Retina (tissue), 1 donor: ENCODE data around the gene MYO1D.
"Not testable (repeated sequence)": the region's sequence is repeated elsewhere in the genome, so short reads cannot be mapped to it uniquely, and the experiment has no call there.

ENCODE experiments used
- DNase-seq: peaks from one replicate; pipeline ENCODE4 v3.0.0-alpha.2; 2016

The MYO1D gene

DNA sequence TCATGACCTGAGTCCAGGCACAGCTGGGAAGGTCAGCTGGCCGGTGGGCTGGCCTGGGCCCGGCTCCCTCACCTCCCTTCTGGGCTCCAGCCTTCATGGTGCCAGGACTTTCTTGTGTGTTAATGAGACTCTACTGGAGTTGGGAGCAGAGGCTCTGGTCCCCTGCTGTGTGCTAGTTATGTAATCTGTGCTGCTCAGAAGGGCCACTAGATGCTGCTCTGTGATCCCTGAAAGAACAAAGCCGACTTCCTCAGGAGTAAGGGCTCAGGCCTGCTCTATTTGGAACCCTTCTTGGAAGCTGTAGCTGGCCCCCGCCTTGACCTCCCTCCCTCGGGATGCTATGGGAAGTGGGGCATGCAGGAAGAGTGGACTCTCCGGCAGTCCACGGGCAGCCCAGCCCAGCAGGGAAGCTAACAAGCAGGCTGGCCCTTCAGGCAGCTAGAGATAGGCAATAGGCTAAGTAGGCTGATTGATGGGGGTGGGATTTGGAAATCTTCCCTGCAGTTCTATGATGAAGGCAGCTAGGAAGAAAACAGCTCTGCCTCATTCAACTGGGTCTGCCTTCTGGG is 393.4 kb downstream of the MYO1D start:
- peak; percentile 94 for DNase-seq

DNA sequence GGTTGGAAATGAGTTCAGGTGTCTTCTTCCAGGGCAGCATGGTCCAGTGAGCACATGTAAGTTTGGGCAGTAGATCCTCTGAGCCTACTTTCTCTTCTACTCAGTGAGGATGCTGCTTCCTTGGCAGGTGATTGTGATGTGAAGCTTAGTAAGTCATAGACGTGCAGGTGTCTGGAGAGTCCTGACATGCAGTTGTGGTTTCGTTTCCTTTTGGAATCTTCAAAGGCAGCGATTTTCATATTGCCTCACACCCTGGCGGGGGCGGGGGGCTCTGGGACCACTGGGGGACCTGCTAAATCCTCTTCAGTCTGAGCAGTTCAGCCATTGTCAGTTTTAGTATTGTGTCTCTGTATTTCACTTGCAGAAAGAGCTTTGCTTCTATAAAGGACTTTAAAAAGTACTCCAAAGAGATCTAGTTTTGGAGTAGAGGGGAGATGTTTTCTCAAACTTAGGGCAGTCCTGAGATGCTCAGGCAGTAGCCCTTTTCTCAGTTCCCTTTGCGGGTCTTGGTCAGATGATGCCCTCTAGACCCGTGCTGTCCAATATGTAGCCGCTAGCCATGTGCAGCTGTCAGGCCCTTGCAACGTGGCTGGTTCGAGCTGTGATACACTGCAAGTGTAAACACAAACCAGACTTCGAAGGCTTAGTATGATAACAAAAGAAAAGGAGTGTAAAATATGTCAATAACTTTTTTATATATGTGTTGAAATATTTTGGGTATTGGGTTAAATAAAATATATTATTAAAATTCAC is 394.2 kb downstream of the MYO1D start:
- no peak for DNase-seq

DNA sequence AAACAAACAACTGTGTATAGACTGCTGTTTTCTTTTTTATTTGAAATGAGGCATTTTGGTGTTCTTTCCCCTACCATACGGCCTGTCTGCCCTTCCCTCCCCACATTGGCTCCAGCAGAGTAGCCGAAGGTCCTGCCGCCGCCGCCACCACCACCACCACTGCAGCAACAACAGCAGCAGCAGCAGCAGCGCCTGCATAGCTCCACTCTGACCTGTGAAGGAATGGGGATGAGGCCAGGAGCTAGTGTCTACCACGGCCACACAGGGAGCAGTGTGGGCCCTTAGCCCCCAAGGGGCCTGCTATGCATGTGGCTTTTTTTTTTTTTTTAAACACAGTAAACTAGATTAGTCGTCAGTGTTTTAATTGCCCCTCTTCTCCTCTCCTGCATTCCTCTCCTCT is 395.7 kb downstream of the MYO1D start:
- DNase-seq = no peak

DNA sequence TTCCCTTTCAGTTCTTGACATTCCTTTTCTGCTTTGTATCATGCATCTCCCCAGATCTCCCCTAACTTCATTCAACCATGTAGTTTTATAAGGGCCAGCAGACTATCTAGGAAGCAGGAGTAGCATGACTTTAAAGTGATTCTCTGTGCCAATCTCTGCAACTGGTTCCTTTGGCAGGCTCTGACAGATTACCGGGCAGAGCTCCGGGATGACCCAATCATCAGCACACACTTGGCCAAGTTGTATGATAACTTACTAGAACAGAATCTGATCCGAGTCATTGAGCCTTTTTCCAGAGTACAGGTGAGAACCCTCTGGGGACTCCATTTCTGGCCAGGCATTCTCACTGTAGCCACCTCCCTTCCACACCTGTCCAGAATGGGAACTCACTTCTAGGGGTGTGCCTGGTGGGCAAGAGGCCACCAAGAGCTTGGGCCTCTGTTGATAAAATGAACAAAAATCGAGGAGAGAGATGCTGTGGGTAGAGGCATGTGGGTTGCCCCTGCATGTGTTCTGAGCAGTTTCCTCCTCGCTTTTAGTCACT is 397.8 kb downstream of the MYO1D start:
- no peak for DNase-seq

DNA sequence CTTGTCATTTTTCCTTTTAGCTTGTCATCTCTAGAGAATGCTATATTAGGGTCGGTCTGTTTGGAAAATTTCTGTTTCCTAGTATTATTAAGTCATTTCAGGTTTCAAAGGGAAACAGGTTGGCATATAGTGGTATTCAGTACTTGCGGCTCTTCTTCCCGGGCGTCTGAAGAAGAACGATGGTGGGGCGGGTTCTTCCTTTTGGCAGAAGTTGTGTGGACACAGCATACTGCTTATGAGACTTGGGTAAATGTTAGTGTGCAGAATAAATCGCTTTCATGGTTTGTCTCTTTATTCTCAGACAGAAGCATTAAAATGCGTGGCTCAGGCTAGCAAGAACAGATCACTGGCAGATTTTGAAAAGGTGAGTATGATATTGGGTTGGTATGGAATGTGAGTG is 399.7 kb downstream of the MYO1D start:
- DNase-seq = no peak

DNA sequence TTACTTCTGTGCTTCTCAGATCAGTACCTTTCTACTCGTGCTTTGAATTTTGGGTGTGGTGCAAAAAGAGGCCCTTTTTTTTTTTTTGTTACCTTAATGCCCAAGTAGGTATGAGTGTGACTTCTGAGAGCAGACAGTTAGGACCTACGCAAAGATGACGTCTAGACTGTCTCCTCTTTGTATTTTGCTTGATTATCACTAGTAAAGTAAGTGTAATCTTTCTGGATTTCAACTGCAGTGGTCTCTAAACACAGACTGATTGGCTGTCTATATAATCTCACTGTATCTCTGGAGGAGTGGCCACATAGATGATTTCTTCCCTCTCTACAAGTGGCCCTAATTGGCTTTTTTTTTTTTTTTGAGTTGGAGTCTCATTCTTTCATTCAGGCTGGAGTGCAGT is 401.7 kb downstream of the MYO1D start:
- no peak for DNase-seq

DNA sequence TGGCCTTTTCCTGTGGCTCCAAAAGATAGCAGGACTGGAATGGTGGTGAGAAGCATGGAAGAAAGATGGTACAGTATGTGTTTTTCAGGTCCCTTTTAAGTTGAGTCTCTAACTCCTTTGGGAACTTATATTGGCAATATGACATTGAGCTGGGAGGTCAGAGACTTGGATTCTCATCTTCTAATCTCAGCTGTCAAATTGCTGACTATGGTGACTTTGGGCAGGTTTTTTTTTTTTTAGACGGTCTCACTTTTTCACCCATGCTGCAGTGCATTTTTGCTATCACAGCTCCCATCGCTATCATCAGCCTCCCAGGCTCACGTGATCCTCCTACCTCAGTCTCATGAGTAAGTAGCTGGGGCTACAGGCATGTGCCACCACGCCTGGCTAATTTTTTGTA is 405.3 kb downstream of the MYO1D start:
- DNase-seq = no peak

DNA sequence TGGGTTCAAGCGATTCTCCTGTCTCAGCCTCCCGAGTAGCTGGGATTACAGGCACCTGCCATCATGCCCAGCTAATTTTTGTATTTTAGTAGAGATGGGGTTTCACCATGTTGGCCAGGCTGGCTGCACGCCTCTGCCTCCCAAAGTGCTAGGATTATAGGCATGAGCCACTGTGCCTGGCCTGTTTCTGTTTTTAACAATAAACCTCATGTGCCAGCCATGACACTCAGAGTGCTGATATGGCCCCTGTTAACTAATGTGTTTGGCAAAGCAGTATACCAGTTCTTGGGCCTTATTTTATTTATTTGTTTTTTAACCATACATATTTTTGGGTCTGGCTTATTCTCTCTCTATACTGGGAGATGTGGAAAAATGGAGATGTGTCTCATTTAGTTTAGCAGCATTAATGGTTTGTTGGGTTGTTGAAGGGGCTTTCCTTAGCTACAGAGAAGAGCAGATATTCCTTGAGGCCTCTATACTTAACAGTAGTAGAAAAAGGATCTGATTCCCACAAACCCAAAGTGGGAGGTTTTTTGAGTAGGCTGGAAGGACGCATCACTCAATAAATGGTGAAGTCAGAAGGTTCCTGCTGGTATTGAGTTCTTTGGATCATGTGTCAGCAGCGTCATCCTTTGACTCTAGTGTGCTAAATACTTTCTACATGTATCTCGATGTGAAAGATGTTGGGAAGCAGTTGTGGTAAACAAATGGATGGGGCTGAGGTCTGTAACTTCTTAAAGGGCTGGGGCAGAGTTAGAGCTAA is 406.3 kb downstream of the MYO1D start:
- no peak for DNase-seq

DNA sequence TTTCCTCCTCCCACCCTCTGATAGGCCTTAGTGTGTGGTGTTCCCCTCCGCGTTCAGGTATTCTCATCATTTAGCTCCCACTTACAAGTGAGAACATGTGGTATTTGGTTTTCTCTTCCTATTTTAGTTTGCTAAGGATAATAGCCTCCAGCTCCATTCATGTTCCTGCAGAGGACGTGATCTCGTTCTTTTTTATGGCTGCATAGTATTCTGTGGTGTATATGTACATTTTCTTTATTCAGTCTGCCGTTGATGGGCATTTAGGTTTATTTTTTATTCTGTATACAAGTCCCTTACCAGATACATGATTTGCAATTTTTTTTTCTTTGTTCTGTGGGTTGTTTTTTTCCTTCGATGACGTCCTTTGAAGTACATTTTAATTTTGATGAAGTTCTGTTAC is 409.0 kb downstream of the MYO1D start:
- DNase-seq = no peak

DNA sequence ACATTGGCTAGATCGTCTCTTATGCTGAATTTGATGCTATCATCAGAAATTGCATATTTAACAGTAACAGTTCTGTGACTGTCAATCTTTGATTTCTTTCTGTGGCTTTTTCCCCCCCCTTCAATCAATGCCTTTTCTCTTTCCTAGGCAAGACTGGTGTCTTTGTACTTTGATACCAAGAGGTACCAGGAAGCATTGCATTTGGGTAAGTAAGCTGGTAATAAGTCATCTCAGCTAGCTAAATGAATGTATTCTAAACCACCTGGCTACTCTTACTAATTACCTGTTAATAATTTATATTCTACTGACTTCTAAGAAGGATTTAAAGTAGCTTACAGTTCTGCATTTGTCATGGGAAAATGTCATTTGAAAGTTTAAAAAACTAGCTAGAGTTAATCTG is 412.6 kb downstream of the MYO1D start:
- DNase-seq = no peak

DNA sequence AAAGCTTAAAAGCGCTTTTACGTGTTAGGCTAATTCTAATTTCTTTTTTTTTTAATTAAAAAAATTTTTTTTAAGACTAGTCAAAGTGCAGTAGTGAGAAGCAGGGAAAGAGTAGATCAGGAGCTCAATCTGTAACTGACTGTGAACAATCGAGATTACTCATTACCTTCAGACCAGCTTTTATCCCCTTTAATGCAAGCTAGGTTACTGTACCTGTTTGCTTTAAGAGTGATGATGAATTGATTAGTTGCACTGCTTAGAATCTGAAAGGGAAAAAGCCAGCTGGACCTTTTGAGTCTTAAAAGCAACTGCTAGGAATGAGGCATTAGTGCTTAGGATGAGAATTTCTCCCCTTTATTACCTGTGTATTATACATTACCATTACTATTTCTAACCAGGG is 413.6 kb downstream of the MYO1D start:
- DNase-seq = no peak

DNA sequence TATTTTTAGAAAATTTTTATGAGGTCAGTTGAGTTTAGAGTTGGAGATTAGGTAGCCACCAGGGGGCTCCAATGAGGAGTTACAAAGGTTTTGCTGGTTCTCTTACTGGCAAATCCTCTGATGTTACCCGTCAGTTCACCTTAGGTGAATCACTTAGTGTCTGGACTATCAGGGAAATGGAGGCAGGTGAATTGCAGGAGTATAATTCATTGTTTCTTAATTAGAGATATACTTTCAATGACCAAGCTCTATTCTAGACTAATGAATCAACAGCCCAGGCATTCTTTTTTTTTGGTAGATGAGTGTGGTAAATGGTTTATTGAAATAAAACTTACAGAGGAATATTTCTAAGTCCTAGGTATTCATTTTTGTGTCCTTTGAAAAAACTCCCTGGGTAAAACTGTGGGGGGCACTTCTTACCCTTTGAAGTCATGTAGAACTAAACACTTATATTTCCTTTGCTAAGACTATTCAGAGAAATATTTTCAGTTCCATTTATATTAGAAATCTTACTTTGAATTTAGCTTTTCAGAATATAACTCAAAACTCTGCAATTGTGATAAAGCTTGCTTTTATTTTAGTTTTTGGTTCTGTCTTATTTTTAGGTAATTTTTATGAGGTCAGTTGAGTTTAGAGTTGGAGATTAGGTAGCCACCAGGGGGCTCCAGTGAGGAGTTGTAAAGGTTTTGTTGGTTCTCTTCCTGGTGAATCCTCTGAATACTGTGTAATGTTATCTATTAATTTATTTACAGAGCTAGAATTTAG is 414.9 kb downstream of the MYO1D start:
- peak; percentile 48 for DNase-seq

DNA sequence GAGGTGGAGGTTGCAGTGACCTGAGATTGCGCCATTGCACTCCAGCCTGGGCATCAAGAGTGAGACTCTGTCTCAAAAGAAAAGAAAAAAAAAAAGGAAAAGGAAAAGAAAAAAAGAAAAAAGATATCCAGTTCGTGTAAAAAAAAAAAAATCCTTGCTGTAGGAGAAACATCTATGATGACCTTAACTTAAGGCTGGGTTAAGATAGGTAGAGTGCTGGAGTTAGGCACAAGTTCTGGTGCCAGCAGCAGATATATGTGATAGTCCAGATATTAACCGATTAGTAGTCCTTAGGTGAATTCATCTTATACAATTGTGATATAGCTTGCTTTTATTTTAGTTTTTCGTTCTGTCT is 415.4 kb downstream of the MYO1D start:
- DNase-seq = no peak

DNA sequence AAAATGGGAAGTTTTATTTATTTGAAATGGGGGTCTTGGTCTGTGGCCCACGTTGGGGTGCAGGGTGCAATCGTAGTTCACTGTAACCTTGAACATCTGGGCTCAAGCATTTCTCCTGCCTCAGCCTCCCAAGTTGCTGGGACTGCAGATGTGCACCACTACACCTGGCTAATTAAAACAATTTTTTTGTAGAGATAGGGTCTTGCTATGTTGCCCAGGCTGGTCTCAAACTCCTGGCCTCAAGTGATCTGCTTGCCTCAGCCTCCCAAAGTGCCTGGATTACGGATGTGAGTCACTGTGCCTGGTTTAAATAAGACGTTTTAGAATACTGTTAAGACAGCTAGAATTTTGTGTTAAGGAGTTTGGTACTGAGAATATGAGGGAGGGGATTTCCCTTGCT is 416.9 kb downstream of the MYO1D start:
- DNase-seq = no peak

DNA sequence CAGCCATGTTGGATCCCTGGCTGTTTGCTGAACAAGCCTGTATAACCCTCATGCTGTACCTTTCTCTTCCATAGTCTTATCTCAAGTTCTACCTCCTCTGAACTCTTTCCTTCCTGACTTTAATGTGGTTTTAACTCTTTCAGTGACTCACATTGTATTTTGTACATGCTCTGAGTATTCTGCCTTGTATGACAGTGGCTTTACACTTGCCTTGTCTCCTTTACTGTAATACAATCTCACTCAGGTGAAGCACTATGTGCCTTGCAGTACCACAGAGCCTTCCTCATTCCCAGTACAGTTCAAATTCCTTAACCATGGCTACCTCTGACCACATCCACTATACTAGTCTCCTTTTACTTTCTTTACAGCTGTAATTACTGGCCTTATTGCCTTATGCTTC is 418.6 kb downstream of the MYO1D start:
- no peak for DNase-seq

DNA sequence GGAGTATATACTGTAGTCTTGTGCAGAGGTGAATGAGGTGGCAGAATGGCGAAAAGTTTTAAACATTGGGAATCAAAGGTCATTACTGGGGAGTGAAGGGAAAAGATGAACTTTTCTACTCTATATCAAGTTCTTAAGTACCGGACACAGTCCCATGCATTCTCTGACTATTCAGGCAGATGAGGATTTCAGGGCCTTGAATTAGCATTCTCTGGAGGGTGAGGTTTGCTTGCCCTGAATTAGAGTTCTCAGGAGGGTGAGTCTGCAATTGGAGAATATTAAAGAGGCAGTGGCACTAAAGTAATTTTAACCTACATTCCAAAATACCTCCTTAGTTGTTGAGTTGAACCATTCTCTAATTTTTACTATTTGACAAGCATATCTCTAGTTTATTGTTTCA is 423.6 kb downstream of the MYO1D start:
- no peak for DNase-seq

DNA sequence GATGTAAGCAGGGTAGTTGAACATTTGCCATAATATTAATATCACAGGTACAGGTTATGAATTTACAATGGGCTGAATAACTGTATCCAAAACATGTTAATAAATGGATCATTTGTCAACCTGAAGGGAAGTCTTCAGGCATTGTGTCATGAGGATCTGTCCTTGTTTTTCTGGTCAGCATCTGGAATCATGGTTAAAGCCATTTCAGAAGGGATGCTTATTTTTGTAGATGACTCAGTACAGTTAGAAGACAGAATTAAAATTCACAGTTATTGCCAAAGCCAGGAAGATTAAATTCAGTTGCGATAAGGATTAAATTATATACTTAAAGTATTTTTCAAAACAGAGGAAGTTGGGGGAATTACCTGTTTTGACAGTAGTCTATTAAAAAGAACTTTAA is 424.6 kb downstream of the MYO1D start:
- DNase-seq = no peak

DNA sequence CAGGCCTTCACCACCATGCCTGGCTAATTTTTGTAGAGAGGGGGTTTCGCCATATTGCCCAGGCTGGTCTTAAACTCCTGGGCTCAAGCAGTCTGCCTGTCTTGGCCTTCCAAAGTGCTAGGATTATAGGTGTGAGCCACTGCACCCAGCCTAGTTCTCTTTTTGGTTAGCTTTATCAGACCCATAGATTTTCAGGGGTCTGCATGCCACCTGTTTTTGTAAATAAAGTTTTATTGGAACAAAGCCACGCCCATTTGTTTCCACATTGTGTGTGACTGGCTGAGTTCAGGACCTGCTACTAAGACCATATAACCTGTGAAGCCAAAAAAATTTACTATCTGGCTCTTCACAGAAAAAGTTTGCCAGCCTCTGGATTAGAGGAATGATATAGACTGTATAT is 425.0 kb downstream of the MYO1D start:
- DNase-seq = no peak

DNA sequence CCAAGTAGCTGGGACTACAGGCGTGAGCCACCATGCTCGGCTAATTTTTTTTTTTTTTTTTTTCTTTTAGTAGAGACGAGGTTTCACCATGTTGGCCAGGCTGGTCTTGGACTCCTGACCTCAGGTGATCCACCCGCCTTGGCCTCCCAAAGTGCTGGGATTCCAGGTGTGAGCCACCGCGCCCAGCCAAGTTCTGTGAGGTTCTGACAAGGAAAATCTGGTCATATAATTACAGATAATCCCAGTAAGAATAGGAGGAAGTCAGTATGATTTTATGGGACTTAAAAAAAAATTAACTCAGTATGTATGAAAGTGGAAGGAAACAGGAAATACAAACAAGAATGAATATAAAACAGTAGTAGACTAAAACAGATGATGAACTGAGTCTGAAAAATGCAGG is 426.5 kb downstream of the MYO1D start:
- not testable (repeated sequence) for DNase-seq

DNA sequence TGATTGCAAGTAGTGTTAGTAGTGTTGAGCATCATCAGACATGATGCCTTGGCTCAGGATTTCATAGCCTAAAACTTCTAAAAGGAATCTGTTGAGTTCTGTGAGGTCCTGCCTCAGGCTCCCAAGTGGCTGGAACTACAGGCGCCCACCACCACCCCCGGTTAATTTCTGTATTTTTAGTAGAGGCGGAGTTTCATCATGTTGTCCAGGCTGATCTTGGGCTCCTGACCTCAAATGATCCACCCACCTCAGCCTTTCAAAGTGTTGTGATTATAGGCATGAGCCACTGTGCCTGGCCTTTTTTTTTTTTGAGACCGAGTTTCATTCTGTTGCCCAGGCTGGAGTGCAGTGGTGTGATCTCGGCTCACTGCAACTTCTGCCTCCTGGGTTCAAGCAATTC is 427.0 kb downstream of the MYO1D start:
- DNase-seq = no peak

DNA sequence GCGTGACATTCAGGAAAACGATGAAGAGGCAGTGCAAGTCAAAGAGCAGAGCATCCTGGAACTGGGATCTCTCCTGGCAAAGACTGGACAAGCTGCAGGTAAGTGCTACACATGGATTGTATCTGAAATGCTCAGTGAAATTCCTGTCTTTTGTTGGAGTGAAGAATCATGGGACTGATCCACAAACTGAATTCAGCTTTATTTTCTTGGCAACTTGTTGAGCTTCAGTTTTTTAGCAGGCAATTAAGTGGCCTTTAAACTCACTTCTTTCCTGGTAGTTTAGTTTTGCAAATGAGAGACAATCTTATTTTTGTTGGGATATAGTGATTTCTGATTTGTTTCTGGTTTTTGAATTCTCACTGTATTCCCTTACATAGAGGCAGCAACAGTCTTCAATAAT is 430.0 kb downstream of the MYO1D start:
- DNase-seq = no peak

DNA sequence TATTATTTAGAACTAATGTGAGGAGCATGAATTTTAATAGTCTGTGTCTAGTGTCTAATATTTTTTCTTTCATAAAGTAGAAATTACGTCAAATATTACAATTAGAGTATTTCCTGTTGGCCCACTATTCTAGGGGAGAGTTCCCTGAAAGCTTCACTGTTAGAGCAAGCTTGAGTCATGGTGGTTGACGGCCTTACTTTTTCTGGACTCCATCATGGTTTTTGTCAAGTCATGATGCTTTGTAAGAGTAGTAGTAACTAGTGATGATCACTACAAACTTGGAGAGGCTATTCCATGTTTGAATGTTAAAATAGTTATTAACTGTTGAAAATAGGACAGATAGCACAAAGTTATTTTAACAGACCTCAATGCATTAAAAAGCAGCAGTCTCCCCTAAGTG is 431.0 kb downstream of the MYO1D start:
- DNase-seq = no peak

DNA sequence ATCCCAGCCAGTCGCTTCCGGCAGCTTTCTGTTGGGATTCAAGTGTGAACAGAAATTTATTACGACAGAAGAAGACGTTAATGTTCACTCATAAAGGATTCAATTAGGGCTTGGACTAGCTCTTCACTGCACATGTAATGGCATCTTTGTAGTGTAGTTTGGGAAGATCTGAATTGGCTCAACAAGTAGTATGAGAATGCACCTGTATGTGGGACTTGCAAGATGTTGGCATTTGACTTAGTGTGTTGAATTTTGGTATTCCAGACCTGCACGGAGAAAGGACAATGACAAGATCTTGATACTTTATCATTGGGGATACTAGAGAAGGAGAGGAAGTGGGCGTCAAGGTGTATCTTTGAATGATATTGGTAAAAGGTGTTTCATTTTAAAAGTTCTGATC is 431.4 kb downstream of the MYO1D start:
- no peak for DNase-seq

DNA sequence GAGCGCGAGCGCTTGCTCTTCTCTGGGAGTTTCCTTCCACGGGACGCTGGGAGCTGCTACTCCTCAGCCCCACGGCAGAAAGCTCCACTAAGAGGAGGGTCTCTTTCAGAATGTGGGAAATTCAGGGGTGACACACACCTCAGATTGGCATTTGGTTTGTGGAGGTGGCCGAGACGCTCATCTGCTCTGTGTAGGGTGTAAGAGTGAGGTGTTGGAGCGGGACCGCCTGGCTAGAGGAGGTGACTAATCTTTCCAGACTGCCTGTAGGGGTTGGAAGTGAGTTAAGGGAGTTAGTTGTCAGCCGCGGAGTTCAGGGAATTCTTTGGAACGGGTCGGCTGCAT is 431.9 kb downstream of the MYO1D start:
- no peak for DNase-seq
